Measurements from ENCODE around the gene B3GALT4. TPM values are rescaled to one million over a fixed set of nuclear protein-coding genes. Genes with fewer than 3 reads are reported as not detected.

The B3GALT4 gene
- total RNA-seq, 1 experiment from 2014 or later, result 18.2 TPM

- H3K27me3 Mint-ChIP-seq (ENCODE audit: unreplicated experiment), result no peaks in the 10 kb centered on the region
- peaks cover 88% of the 10 kb centered on the region for H3K36me3 Mint-ChIP-seq (ENCODE audit: insufficient read depth, unreplicated experiment)
- intact Hi-C loops (cut with micrococcal nuclease; ENCODE audit: unreplicated experiment), result no loop called here
- H3K9me3 Mint-ChIP-seq (ENCODE audit: low read depth, unreplicated experiment), result no peaks in the 10 kb centered on the region
- H3K27ac Mint-ChIP-seq (ENCODE audit: unreplicated experiment), result peak within 1 kb of the TSS; percentile 98
- H3K4me3 Mint-ChIP-seq (ENCODE audit: low read depth, unreplicated experiment), result peak within 1 kb of the TSS; percentile 90
- peak; percentile 79 for DNase-seq
- no TSS peak for BruUV-seq (replicated peaks)
- peaks cover 25% of the 10 kb centered on the region for H3K4me1 Mint-ChIP-seq (ENCODE audit: low read depth, unreplicated experiment)
- CTCF ChIA-PET, result interaction anchor here (0.8 to 2.0 kb wide), 7 partner anchors 10 to 51 kb away, joined by 3 to 14 read pairs (median 6); partner anchors contain the start of genes B3GALT4, PFDN6, RPS18 and TAPBP
- TF ChIP-seq CTCF (IDR thresholded peaks at IDR 0.05; ENCODE audit: unreplicated experiment), result no peak
These were observed 21.9 kb downstream of the B3GALT4 start, which contains the start of gene RGL2 for GRCh38 chr6:33298773-33299236. Gene RGL2 (minus strand): TSS chr6:33298942. CDS start chr6:33298610, 332 bp downstream.

GRCh38 chr6:33299237-33299944 lies 22.5 kb downstream of the B3GALT4 start:
- CTCF ChIA-PET, result interaction anchor here (0.8 to 1.6 kb wide), 9 partner anchors 10 to 51 kb away, joined by 3 to 14 read pairs (median 6); partner anchors contain the start of genes B3GALT4, PFDN6, RPS18 and TAPBP
- DNase-seq, result peak; percentile 97
- H3K27me3 Mint-ChIP-seq (ENCODE audit: unreplicated experiment), result no peaks in the 10 kb centered on the region
- no peaks in the 10 kb centered on the region for H3K9me3 Mint-ChIP-seq (ENCODE audit: low read depth, unreplicated experiment)
- TF ChIP-seq CTCF (IDR thresholded peaks at IDR 0.05; ENCODE audit: unreplicated experiment), result peak; percentile 85
- H3K36me3 Mint-ChIP-seq (ENCODE audit: insufficient read depth, unreplicated experiment), result peaks cover 83% of the 10 kb centered on the region
- H3K4me1 Mint-ChIP-seq (ENCODE audit: low read depth, unreplicated experiment), result peaks cover 25% of the 10 kb centered on the region
- peak overlapping the region; percentile 98 for H3K27ac Mint-ChIP-seq (ENCODE audit: unreplicated experiment)
- intact Hi-C loops (cut with micrococcal nuclease; ENCODE audit: unreplicated experiment), result no loop called here
- BruUV-seq (replicated peaks), result TSS peak; percentile 92
- H3K4me3 Mint-ChIP-seq (ENCODE audit: low read depth, unreplicated experiment), result peak overlapping the region; percentile 90

- Mint-ChIP-seq H3K27me3 (ENCODE audit: unreplicated experiment) (no peaks in the 10 kb centered on the region), H3K27ac (ENCODE audit: unreplicated experiment) (no peak overlapping the region), H3K9me3 (ENCODE audit: low read depth, unreplicated experiment) (no peaks in the 10 kb centered on the region), H3K36me3 (ENCODE audit: insufficient read depth, unreplicated experiment) (peaks cover 82% of the 10 kb centered on the region), H3K4me3 (ENCODE audit: low read depth, unreplicated experiment) (no peak overlapping the region), H3K4me1 (ENCODE audit: low read depth, unreplicated experiment) (peaks cover 24% of the 10 kb centered on the region)
- DNase-seq, result no peak
- no peak for TF ChIP-seq CTCF (IDR thresholded peaks at IDR 0.05; ENCODE audit: unreplicated experiment)
- intact Hi-C loops (cut with micrococcal nuclease; ENCODE audit: unreplicated experiment), result no loop called here
- BruUV-seq (replicated peaks), result no TSS peak
- CTCF ChIA-PET, result interaction anchor here (0.7 kb wide), 2 partner anchors 13 to 260 kb away, joined by 4 to 5 read pairs; partner anchors contain the start of gene WDR46
These were observed 25.0 kb downstream of the B3GALT4 start for GRCh38 chr6:33301877-33302276.

GRCh38 chr6:33304216-33304615 lies 27.3 kb downstream of the B3GALT4 start:
- CTCF ChIA-PET, result no interaction called here
- peaks cover 79% of the 10 kb centered on the region for H3K36me3 Mint-ChIP-seq (ENCODE audit: insufficient read depth, unreplicated experiment)
- H3K27ac Mint-ChIP-seq (ENCODE audit: unreplicated experiment), result no peak overlapping the region
- H3K4me1 Mint-ChIP-seq (ENCODE audit: low read depth, unreplicated experiment), result peaks cover 16% of the 10 kb centered on the region
- H3K4me3 Mint-ChIP-seq (ENCODE audit: low read depth, unreplicated experiment), result no peak overlapping the region
- DNase-seq, result no peak
- no TSS peak for BruUV-seq (replicated peaks)
- TF ChIP-seq CTCF (IDR thresholded peaks at IDR 0.05; ENCODE audit: unreplicated experiment), result no peak
- intact Hi-C loops (cut with micrococcal nuclease; ENCODE audit: unreplicated experiment), result no loop called here
- no peaks in the 10 kb centered on the region for H3K27me3 Mint-ChIP-seq (ENCODE audit: unreplicated experiment)
- no peaks in the 10 kb centered on the region for H3K9me3 Mint-ChIP-seq (ENCODE audit: low read depth, unreplicated experiment)

Measured in Calu3 (cell line).